Transverse colon (tissue), 4 donors: ENCODE results near the gene KRT71.

Source experiments
- CTCF ChIP-seq, 5 experiments: fragments of 200-600 bp in 3 of 5; fragments of 450-650 bp in 2 of 5; sonication (generic) in 3 of 5; IDR thresholded peaks; 1 replicate in 2 of 5; 2 replicates in 3 of 5; pipeline ENCODE4 v1.5.1; 2016 to 2017; ENCODE audit warnings: antibody characterized with exemption in 5 of 5, inconsistent platforms in 3 of 5, mild to moderate bottlenecking in 2 of 5, moderate library complexity in 1 of 5
- POLR2AphosphoS5 ChIP-seq, 3 donors: sonication (generic); formaldehyde crosslinking; IDR thresholded peaks; one replicate each; pipeline ENCODE4 v1.6.1; 2016; ENCODE audit warnings: antibody characterized with exemption in 3 of 3

DNA sequence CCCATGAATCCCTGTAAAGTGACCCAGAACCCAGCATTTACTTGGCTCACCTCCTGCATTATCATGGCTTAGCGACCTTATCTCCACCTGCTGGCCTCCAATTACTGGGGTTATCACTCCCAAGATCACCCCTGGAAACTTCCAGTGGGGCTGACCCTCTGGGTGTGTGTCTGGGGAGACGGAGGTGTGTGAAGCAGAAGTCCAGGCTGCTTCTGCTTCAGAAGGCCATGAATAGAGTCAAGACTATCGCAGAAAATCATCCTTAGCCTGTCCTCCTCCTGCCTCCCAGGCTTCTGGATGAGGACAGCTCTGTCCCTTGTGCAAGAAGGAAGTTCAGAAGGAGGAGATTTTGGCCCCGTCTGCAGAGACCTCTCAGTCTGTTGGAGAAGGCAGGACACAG, 48.7 kb upstream of the KRT71 start:
- no peak for TF ChIP-seq CTCF (IDR thresholded peaks at IDR 0.05)
- TF ChIP-seq POLR2AphosphoS5 (IDR thresholded peaks at IDR 0.05) = no peak
